NCI-H1930 (cell line): ENCODE results near the gene TRIM10.
A peak's percentile ranks its signal among the peaks of the same experiment; 100 is the strongest.
"Not testable (repeated sequence)": the region's sequence is repeated elsewhere in the genome, so short reads cannot be mapped to it uniquely, and the experiment has no call there.

ENCODE experiments used
- DNase-seq, 2 experiments: peaks; one replicate each; lab custom pipeline; 2025; lab: John Stamatoyannopoulos, UW

The TRIM10 gene

GRCh38 chr6:30171677-30172471 lies 10.9 kb upstream of the TRIM10 start:
- DNase-seq: peak; percentile 17 to 25

GRCh38 chr6:30169658-30170614 lies 8.9 kb upstream of the TRIM10 start:
- peak; percentile 14 to 41 for DNase-seq

- no peak for DNase-seq
Observed at GRCh38 chr6:30168741-30169140, 7.7 kb upstream of the TRIM10 start.

- DNase-seq: no peak
Observed at GRCh38 chr6:30167101-30167500, 6.1 kb upstream of the TRIM10 start.

- DNase-seq: not testable (repeated sequence)
Observed at GRCh38 chr6:30165238-30165637, 4.2 kb upstream of the TRIM10 start.

- no peak for DNase-seq
Observed at GRCh38 chr6:30164714-30165113, 3.7 kb upstream of the TRIM10 start.

GRCh38 chr6:30163918-30164654 lies 3.1 kb upstream of the TRIM10 start:
- DNase-seq: no peak

GRCh38 chr6:30163090-30163917 lies 2.3 kb upstream of the TRIM10 start, which contains the start of gene TRIM15:
Gene TRIM15, plus strand, starts transcription at chr6:30163546. Its CDS starts 139 bp downstream, at chr6:30163685.
- no peak for DNase-seq

GRCh38 chr6:30162265-30163089 lies 1.5 kb upstream of the TRIM10 start:
- DNase-seq: no peak

- DNase-seq: no peak
Observed at GRCh38 chr6:30160008-30160784, 815 bp downstream of the TRIM10 start.

GRCh38 chr6:30158475-30159040 lies 2.5 kb downstream of the TRIM10 start:
- no peak for DNase-seq

GRCh38 chr6:30157999-30158398 lies 3.0 kb downstream of the TRIM10 start:
- no peak for DNase-seq

- DNase-seq: no peak
Observed at GRCh38 chr6:30157581-30157980, 3.4 kb downstream of the TRIM10 start.

GRCh38 chr6:30156774-30157173 lies 4.2 kb downstream of the TRIM10 start:
- DNase-seq: no peak

GRCh38 chr6:30156262-30156599 lies 4.8 kb downstream of the TRIM10 start:
- DNase-seq: no peak

- no peak for DNase-seq
Observed at GRCh38 chr6:30155520-30156261, 5.3 kb downstream of the TRIM10 start.

GRCh38 chr6:30154709-30155519 lies 6.1 kb downstream of the TRIM10 start:
- no peak for DNase-seq

GRCh38 chr6:30154061-30154460 lies 7.0 kb downstream of the TRIM10 start:
- DNase-seq: no peak
